Hematopoietic multipotent progenitor cell treated with erythropoietin and hydrocortisone succinate and interleukin-3 and kit ligand, for 15 days (in vitro differentiated cells): Measurements from ENCODE around the gene SSH3.
A peak's percentile ranks its signal among the peaks of the same experiment; 100 is the strongest.

ENCODE experiments used
- DNase-seq: peaks from one replicate; pipeline ENCODE4 v3.0.0-alpha.2; 2015; ENCODE audit warnings: low spot score

The SSH3 gene

DNA sequence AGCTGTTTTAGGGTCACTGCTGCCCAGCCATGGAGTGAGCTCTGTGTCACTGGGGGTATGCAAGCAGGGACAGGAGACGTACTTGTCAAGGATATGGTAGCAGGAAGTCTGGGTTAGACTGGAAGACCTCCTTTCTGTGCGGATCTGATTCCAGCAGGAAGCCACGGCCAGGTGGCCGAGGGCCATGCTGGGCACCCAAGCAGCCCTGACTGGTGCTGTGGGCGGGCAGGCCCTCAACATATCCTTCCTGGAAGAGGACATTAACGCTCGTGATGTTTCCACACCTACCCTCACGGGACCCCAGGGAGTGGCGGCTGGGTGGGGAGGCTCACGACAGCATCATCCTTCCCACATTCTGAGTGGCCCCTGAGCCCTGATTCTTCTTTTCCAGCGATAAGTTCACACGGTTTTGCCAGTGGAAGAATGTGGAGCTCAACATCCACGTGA lies 23.0 kb upstream of the SSH3 start:
- DNase-seq = no peak

DNA sequence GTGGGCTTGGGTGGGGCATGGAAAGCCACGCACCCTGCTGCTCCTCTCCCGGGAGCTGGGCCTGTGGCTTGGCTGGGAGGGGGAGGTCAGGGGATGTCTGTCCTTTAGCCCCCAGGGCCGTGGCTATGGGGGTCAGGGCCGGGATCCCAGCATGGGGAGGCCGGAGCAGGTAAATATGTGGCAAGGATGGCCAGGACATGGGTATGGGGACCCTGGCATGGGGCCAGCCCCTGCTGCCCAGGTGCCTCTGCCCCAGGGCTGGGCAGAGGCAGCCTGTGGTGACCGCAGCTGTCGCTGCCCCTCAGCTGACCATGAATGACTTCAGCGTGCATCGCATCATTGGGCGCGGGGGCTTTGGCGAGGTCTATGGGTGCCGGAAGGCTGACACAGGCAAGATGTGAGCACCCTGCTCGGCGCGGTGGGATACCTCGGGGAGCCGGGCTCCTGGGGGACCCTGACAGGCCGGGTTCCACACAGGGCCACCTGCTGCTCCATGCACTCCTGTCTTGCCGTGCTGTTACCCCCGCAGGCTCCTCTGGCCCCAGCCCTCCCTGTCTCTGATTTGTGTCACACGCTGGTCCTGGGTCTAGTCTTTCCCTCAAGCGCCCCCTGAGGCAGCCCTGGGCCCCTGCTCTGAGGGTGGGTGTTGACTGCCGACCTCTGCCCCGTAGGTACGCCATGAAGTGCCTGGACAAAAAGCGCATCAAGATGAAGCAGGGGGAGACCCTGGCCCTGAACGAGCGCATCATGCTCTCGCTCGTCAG lies 22.4 kb upstream of the SSH3 start:
- no peak for DNase-seq

DNA sequence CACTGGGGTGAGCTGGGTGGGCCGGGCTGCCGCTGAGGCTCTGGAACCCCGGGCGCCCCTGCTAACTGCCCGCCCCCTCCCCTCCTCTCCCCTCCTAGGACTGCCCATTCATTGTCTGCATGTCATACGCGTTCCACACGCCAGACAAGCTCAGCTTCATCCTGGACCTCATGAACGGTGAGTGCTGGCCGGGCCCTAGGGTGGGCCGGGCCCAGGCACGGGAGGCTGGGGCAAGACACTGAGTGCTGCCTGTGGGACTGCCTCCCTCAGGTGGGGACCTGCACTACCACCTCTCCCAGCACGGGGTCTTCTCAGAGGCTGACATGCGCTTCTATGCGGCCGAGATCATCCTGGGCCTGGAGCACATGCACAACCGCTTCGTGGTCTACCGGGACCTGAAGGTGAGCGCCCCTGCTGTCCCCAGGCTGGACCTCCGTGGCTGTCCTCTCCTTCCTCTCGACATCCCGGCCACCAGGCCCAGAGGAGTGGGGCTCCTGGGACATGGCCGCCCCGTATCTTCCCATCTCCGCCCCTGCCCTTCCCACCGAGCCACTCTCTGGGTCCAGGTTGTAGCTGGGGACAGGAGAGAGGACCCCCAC lies 21.7 kb upstream of the SSH3 start:
- DNase-seq = no peak

DNA sequence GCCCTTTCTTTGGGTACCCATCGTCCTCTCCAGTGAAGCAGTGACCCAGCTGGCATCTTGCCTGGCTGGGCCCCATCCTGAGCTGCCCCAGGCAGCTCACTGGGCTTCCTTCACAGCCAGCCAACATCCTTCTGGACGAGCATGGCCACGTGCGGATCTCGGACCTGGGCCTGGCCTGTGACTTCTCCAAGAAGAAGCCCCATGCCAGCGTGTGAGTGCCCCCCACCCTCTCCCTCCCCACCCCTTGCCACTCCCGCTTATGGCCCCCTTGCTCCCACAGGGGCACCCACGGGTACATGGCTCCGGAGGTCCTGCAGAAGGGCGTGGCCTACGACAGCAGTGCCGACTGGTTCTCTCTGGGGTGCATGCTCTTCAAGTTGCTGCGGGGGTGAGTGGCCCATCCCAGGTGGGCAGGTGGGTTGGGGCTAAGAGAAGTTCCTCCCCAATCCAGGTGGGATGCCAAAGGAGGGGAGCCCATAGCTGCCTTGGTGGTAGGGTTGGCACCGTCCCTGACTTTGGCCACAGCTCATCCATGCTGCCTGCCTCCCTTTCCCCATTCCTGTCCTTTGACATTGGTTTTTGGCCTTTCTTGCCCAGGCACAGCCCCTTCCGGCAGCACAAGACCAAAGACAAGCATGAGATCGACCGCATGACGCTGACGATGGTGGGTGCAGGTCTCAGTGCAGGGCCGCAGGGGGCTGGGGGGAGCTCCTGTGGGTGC lies 21.0 kb upstream of the SSH3 start:
- DNase-seq = no peak

DNA sequence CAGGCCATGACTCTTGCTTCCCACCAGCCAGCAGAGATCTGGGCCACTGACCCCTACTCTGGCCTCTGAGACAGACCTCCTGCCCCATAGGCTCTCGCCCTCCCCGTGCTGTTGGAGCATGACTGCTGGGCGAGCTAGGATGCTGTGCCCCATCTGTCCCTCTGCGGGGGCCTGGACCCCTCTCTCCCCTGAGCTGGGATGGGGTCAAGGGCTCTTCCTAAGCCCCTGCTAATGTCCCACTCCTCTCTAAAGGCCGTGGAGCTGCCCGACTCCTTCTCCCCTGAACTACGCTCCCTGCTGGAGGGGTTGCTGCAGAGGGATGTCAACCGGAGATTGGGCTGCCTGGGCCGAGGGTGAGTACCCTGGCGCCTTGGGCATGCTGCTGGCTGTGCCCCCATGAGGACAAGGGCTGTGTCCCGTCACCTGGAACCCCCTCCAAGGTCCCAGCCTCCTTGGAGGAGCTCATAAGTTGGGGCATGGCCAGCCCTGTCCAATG lies 20.4 kb upstream of the SSH3 start:
- DNase-seq = no peak

DNA sequence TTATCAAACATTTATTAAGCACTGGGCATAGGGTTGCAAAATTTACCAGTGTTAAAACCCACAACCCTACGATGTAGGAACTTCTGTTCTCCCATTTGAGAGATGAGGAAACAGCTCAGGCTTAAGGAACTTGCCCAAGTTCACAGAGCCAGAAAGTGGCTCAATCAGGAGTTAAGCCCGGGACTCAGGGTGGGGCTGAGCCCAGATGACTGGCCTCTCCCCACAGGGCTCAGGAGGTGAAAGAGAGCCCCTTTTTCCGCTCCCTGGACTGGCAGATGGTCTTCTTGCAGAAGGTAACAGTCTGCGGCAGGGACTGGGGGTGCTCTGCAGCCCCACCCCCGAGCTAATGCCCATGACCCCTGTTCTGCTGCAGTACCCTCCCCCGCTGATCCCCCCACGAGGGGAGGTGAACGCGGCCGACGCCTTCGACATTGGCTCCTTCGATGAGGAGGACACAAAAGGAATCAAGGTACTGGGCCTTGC lies 19.8 kb upstream of the SSH3 start:
- DNase-seq = no peak

DNA sequence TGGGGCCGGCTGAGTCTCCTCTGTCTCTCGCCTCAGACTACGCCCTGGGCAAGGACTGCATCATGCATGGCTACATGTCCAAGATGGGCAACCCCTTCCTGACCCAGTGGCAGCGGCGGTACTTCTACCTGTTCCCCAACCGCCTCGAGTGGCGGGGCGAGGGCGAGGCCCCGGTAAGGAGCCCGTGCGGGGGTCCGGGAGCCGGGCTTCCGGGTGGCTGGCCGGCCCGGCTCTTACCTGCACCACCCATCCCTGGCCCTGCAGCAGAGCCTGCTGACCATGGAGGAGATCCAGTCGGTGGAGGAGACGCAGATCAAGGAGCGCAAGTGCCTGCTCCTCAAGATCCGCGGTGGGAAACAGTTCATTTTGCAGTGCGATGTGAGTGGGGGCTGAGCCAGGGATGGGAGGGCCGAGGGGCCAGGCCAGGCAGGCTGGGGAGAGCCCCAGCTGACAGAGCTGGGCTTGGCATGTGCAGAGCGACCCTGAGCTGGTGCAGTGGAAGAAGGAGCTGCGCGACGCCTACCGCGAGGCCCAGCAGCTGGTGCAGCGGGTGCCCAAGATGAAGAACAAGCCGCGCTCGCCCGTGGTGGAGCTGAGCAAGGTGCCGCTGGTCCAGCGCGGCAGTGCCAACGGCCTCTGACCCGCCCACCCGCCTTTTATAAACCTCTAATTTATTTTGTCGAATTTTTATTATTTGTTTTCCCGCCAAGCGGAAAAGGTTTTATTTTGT lies 18.4 kb upstream of the SSH3 start:
- DNase-seq = no peak

DNA sequence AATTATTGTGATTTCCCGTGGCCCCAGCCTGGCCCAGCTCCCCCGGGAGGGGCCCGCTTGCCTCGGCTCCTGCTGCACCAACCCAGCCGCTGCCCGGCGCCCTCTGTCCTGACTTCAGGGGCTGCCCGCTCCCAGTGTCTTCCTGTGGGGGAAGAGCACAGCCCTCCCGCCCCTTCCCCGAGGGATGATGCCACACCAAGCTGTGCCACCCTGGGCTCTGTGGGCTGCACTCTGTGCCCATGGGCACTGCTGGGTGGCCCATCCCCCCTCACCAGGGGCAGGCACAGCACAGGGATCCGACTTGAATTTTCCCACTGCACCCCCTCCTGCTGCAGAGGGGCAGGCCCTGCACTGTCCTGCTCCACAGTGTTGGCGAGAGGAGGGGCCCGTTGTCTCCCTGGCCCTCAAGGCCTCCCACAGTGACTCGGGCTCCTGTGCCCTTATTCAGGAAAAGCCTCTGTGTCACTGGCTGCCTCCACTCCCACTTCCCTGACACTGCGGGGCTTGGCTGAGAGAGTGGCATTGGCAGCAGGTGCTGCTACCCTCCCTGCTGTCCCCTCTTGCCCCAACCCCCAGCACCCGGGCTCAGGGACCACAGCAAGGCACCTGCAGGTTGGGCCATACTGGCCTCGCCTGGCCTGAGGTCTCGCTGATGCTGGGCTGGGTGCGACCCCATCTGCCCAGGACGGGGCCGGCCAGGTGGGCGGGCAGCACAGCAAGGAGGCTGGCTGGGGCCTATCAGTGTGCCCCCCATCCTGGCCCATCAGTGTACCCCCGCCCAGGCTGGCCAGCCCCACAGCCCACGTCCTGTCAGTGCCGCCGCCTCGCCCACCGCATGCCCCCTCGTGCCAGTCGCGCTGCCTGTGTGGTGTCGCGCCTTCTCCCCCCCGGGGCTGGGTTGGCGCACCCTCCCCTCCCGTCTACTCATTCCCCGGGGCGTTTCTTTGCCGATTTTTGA lies 17.5 kb upstream of the SSH3 start:
- no peak for DNase-seq

DNA sequence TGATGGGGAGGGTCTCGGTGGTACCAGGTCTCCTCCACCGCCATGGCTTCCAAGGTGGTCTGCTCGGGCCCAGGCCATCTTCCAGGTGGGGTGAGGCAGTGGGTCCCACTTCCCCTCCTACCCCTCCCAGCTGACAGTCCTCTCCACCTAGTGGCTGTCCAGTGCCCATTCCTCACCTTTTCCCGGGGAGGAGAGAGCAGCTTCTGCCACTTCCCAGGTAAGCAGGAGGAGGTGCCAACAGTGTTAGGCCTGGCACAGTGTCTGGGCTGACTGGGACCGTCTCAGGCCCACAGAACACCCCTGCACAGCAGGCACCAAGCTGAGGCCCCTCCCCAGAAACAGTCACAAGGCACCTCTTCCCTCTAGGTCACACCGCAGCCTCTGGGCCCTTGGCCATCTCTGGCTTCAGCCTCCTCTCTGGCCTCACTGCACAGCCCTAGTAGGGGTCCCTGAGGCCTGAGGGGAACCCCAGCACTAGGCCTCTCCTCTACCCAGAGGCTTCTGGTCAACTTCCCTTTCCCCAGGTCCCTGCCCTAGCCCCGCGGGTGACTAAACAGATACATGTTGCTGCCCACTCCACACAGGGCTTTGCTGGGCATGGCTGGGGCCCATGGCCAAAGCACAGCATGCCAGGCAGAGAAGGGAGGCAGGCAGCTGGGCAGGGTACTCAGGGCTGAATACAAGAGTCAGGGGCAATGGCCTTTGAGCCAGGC lies 16.6 kb upstream of the SSH3 start:
- DNase-seq = no peak

DNA sequence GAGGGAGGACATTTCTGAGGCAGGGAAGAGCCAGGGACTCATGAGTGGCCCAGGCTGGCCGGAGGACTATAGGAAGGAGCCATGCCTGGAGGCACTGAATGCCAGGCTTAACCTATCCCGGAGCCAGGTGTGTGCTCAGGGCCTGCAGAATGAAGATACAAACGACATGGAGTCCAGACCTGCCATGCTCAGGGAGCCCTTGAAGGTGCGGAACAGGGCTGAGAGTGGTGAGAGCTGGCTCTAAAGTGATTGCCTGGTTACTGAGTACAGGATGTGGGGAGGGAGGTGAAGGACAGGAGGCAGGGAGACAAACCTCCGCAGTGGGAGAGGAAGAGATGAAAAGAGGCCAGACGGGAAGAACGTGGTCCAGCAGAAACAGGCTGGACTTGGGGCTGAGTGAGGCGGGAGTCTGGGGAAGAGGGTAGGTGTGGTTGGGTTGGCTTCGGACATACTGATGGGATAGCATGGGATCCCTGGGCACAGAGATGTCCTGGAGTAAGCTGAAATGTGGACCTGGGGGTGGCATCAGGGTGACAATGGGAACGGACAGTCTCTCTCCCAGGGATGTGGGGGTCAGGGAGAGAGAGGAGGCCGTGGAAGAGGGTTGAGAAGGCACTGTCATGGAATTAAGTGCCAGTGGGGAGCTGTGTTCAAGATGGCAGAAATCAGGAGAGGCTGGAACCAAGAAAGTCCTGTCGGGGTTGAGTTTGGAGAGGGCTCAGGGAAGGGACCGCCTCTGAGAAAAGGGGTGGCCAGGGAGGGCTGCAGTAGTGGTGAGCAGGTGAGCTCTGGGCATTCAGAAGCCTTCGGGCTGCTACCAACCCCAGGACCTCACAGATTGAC lies 15.8 kb upstream of the SSH3 start:
- DNase-seq = no peak

DNA sequence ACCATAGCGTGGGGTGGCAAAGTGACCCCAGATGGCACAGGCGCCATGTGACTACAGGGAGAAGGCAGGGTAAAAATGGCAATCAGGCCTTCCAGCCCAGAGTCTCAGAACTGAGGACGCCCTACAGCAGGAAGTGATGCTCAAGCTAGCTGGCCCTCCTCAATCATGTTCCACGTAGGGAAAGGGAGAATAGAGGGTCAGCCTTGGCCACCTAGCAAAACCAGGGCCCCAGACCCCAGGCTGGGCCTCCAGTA lies 15.2 kb upstream of the SSH3 start:
- no peak for DNase-seq

DNA sequence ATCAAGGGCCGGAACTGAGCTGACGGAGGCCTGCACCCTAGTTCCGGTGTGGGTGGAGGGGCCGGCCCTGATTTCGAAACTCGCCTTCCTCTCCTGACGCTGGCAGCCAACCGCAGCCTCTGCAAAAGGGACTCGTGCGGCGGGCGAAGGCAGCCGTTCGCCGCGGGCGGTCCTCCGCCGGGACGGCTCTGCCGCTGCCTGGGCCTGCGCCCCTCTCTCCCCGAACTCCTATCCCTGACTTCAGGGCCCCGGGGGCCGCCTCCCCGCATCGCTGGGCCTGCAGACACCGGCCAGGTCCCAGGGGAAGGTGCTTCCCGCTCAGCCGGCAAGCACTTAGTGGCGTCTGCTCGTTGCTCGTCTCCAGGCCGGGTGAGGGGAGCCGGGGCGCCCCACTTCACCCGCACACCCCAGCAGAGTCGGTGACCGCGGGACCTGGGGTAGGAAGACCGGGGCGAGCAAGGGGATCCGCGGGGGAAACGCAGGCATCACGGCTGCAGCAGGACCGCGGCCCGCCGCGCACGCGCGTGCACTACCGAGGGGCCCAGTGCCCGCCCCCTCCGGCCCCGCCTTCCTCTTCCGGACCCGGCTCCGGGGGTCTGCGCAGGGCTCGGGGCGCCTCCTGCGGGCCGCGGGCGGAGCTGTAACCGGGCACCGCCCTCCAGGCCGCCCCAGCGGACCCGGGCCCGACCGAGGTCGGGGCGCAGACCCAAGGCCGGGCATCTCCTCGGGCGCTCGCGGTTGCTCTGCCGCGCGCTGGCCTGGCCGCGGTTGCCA lies 14.7 kb upstream of the SSH3 start:
- no peak for DNase-seq

DNA sequence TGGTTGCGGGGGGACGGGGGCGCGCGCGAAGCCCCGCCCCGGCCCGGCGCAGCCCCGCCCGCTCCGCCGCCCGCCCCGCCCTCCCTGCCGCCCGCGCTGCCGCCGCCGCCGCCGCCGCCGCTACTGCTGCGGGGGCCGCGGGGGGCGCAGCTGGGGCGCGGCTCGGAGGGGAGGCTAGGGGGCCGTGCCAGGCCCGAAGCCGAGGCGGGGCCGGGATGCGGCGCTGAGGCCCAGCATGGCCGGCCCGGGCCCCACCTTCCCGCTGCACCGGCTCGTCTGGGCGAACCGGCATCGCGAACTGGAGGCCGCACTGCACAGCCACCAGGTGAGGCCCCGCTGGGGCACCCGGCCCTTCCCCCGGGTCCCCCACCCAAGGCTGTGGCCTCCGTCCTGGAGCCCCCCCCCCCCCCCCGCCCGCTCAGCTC lies 14.1 kb upstream of the SSH3 start, which contains the start of gene ANKRD13D:
Gene ANKRD13D, plus strand, starts transcription at position 78 of the 425 bp plus-strand sequence. Its CDS starts 158 bp downstream, at position 236.
- DNase-seq = peak; percentile 66

DNA sequence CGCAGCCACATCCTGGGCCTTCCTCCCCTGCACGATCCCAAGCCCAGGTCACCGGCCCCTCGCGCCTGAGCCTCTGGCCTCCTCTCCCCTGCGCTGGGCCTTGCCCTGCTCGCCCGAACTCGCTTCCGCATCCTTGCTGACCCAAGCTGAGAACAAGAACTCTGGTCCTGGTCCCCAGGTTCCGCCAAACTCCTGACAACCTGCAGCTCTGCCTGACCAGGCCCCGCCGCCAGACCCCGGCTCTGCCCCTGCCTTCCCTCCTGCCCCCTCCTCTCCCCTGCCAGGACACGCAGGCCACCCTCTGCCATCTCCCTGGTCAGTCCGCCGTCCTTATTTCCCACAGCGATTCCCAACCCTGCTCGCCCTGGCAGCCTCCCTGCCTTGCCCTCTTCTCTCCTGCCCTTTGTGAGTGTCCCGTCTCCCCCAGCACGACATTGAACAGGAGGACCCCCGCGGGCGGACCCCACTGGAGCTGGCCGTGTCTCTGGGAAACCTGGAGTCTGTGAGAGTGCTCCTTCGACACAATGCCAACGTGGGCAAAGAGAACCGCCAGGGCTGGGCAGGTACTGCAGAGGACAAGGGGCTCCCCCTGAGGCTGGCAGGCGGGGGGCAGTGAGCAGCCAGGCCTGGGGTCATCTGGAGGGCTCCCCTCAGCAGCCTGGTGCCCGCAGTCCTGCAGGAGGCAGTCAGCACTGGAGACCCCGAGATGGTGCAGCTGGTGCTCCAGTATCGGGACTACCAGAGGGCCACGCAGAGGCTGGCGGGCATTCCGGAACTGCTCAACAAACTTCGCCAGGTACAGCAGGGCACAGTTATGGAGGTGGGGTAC lies 13.5 kb upstream of the SSH3 start:
- no peak for DNase-seq

DNA sequence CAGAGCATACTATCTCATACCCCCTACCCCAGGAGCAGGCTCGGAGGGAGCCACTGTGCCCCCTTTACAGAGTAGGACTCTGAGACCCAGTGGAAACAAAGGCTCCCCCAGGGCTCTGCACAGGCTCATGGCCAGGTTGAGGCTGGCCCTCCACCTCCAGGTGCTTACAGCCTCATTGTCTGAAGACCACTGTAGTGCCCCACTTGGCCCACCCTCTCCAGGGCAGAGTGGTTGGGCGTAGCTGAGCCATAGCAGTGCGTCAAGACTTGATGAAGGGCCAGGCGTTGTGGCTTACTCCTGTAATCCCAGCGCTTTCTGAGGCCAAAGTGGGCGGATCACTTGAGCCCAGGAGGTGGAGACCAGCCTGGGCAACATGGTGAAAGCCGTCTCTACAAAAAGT lies 12.5 kb upstream of the SSH3 start:
- no peak for DNase-seq

DNA sequence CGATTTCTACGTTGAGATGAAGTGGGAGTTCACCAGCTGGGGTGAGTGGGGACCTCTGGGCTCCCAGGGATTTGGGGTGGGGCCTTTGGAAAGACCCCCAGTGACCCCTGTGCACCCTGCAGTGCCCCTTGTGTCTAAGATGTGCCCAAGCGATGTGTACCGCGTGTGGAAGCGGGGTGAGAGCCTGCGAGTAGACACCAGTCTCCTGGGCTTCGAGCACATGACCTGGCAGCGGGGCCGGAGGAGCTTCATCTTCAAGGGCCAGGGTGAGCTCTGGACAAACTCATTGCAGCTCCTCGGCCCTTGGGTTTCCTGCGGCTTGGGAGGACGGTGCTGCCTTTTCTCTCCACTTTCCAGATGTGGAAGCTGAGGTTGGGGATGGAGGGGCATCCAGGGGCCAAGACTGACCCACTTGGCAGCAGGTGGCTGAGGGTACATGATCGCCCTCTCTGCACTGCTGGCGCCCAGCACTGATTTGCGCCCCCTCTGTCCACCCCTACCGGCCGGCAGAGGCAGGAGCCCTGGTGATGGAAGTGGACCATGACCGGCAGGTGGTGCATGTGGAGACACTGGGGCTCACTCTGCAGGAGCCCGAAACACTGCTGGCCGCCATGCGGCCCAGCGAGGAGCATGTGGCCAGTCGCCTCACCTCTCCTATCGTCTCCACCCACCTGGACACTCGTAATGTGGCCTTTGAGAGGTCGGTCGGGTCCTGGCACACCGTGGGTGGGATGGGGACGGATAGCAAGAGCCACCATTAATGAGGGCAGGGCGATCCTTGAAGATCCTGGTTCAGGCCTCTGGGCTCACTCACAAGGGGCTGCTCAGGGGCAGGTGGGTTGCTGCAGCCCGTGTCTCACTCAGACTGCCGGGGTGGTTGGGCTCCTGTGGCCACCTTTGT lies 11.6 kb upstream of the SSH3 start:
- no peak for DNase-seq

DNA sequence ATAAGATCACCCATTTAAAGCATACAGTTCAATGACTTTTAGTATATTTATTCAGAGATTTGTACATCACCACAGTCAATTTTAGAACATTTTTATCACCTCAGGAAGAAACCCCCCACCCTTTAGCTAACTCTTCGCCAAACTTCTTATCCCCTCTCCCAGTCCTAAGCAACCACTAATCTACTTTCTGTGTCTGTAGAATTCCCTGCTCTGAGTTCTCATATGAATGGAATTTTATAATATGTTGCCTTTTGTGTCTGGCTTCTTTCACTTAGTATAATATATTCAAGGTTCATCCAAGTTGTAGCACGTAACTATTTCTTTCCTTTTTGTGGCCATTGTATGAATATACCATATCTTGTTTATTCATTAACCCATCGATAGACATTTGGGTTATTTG lies 10.7 kb upstream of the SSH3 start:
- DNase-seq = no peak
